Ishikawa (cell line): ENCODE results near the gene GABRA5.

Experiments
- CEBPB ChIP-seq: IDR thresholded peaks from 2 replicates; pipeline ENCODE4 v1.6.1; 2012
- CREB1 ChIP-seq: IDR thresholded peaks from 2 replicates; pipeline ENCODE4 v1.6.1; 2012; ENCODE audit warnings: low read depth
- EGR1 ChIP-seq: IDR thresholded peaks from 2 replicates; pipeline ENCODE4 v1.6.1; 2012
- EP300 ChIP-seq: IDR thresholded peaks from 2 replicates; pipeline ENCODE4 v1.6.1; 2012; ENCODE audit warnings: borderline replicate concordance
- FOXM1 ChIP-seq: IDR thresholded peaks from 2 replicates; pipeline ENCODE4 v1.6.1; 2012; ENCODE audit warnings: low read depth, borderline replicate concordance
- NFIC ChIP-seq: IDR thresholded peaks from 2 replicates; pipeline ENCODE4 v1.6.1; 2012
- RAD21 ChIP-seq: IDR thresholded peaks from 2 replicates; pipeline ENCODE4 v1.6.1; 2012; ENCODE audit warnings: low read depth
- TAF1 ChIP-seq: IDR thresholded peaks from 2 replicates; pipeline ENCODE4 v1.6.1; 2012; ENCODE audit warnings: low read depth, mild to moderate bottlenecking
- TCF12 ChIP-seq: IDR thresholded peaks from 2 replicates; pipeline ENCODE4 v1.6.1; 2012; ENCODE audit warnings: low read depth
- TEAD4 ChIP-seq: IDR thresholded peaks from 2 replicates; pipeline ENCODE4 v1.6.1; 2012
- YY1 ChIP-seq: IDR thresholded peaks from 2 replicates; pipeline ENCODE4 v1.6.1; 2012; ENCODE audit warnings: low read depth
- ZBTB7A ChIP-seq: IDR thresholded peaks from 2 replicates; pipeline ENCODE4 v1.6.1; 2012; ENCODE audit warnings: low read depth
- TF ChIP-seq, protein P1 (sequence below): IDR thresholded peaks from 2 replicates; pipeline ENCODE4 v1.6.1; 2012; ENCODE audit warnings: low read depth, mild to moderate bottlenecking
- TF ChIP-seq, protein P2 (sequence below): IDR thresholded peaks from 2 replicates; pipeline ENCODE4 v1.6.1; 2012
- TF ChIP-seq, protein P3 (sequence below): IDR thresholded peaks from 2 replicates; pipeline ENCODE4 v1.6.1; 2012

The GABRA5 gene

DNA sequence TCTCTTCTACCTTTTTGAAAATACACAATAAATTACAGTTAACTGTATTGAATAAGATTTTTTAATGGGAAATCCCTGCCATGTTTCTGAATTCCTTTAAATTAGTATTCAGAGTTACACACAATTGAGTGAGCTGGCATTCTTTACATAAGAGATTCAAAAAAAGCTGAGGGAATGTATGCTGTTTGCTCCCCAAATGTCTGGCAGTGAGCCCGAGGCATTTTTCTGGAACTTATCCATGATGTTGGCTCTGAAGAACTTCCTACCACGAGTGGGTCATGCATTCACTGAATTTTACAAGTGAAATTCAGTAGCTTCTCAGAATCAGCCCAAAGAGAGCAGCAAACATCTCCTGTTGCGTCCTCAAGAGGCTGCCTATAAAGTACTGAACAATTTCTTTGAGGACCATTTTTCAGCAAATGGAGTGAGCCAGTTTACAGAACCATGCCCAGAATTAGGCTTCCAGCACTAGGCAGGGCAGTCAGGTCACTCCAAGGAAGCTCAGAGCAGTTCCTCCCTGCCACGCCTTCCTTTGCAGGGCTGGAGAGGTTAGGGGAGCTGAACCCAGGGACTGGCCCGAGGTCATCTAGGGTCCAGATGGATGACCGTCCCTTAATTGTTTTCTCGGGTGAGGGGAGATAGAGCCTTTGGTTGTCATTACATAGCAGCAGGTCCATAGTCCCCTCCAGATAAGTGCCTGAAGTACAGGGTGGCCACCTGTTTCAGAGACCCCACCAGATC is 21.2 kb downstream of the GABRA5 start:
- TF ChIP-seq TEAD4 (no peak), YY1 (no peak), TAF1 (no peak), NFIC (no peak), CREB1 (no peak), EP300 (no peak), EGR1 (no peak), TCF12 (no peak), ZBTB7A (no peak), RAD21 (no peak), FOXM1 (no peak), CEBPB (no peak)
- TF ChIP-seq, protein P1, sequence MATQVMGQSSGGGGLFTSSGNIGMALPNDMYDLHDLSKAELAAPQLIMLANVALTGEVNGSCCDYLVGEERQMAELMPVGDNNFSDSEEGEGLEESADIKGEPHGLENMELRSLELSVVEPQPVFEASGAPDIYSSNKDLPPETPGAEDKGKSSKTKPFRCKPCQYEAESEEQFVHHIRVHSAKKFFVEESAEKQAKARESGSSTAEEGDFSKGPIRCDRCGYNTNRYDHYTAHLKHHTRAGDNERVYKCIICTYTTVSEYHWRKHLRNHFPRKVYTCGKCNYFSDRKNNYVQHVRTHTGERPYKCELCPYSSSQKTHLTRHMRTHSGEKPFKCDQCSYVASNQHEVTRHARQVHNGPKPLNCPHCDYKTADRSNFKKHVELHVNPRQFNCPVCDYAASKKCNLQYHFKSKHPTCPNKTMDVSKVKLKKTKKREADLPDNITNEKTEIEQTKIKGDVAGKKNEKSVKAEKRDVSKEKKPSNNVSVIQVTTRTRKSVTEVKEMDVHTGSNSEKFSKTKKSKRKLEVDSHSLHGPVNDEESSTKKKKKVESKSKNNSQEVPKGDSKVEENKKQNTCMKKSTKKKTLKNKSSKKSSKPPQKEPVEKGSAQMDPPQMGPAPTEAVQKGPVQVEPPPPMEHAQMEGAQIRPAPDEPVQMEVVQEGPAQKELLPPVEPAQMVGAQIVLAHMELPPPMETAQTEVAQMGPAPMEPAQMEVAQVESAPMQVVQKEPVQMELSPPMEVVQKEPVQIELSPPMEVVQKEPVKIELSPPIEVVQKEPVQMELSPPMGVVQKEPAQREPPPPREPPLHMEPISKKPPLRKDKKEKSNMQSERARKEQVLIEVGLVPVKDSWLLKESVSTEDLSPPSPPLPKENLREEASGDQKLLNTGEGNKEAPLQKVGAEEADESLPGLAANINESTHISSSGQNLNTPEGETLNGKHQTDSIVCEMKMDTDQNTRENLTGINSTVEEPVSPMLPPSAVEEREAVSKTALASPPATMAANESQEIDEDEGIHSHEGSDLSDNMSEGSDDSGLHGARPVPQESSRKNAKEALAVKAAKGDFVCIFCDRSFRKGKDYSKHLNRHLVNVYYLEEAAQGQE = no peak
- TF ChIP-seq, protein P2, sequence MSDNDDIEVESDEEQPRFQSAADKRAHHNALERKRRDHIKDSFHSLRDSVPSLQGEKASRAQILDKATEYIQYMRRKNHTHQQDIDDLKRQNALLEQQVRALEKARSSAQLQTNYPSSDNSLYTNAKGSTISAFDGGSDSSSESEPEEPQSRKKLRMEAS = no peak
- TF ChIP-seq, protein P3, sequence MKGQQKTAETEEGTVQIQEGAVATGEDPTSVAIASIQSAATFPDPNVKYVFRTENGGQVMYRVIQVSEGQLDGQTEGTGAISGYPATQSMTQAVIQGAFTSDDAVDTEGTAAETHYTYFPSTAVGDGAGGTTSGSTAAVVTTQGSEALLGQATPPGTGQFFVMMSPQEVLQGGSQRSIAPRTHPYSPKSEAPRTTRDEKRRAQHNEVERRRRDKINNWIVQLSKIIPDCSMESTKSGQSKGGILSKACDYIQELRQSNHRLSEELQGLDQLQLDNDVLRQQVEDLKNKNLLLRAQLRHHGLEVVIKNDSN = no peak

DNA sequence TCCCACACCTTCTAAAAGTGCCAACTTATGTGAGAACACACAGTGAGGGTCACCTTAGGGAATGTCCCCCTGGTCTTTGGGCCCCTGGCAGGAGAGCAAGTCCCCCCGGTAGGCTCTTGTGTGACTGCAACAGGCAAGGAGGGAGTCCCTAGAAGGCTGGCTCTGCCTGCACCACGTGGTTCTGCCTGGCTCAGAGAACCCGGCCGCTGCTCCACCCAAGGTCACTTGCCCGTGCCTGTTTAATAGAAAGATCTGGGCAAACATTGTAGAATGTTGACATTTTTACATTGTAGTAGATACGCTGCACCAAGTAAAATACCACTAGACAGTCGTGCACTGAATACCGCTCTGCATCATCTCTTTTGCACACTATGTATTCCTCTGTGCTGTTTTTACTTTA is 21.9 kb downstream of the GABRA5 start:
- no peak for TF ChIP-seq NFIC
- TF ChIP-seq EGR1 = no peak

DNA sequence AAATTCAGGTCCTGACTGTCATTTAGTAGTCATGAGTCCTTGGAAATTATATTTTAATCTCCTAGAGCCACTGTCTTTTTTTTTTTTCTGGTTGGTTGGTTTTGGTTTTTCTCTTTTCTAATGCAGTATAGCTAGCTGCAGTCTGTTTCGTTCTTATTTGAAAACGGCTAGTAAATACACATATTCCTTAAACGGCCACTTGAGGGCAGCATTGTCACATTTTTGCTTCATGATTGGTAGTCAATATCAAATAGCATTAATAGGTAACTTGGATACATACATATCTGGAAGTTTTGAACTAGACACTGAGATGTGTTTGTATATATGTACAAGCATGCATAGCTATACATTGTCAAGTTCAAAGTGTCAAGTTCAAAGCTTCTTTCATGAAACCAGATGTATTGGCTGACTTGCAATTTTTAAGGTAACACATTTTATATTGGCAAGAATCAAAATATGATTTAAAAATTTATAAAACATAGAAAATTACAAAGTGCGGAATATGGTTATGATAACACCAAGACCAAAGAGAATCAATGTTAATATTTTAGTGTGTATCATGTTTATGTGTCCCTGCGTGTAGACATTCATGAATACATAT is 22.5 kb downstream of the GABRA5 start:
- TF ChIP-seq RAD21 = peak; percentile 60
- no peak for TF ChIP-seq TEAD4

DNA sequence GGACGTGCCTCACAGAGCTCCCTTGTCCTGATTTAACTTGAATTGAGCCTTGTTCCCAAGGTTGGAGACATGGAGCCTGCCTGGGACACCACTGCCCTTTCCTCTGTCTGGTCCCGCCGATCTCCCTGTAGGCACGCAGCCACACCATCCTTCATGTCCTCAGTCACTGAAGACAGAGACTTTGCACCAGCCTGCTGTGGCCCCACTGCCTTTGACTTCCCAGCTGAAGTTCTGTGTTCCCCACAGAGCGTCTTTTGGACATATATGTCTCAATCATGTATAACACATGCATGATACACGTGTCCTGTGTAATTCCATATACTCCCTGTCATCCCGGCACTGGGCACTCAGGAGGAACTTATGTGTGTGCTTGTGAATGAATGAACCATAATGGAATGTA is 23.6 kb downstream of the GABRA5 start:
- TF ChIP-seq RAD21 (no peak), TAF1 (no peak), TEAD4 (no peak), NFIC (no peak), TCF12 (no peak)
- TF ChIP-seq, protein P2 = no peak

DNA sequence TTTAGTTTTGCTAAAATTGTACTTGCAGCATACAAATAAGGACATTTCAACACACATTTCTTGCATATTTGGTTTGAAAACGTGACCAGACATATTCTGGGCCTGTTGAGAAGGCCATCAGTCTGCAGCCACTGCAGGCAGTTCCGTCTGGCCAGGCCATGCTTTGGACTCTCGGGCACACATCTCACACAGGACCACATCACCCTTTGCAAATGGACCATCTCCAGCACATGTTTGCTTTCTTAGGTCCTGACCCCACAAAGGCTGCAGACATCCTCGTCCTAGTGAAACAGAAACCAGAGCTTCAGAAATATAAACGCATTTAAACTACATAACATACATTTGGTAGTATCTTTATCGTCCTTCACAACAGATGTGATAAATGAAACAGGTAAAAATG is 24.1 kb downstream of the GABRA5 start:
- TF ChIP-seq ZBTB7A = no peak
- no peak for TF ChIP-seq TAF1
- TF ChIP-seq, protein P1 = no peak
- no peak for TF ChIP-seq YY1
- TF ChIP-seq FOXM1 = no peak
- TF ChIP-seq, protein P2 = no peak
- TF ChIP-seq EGR1 = no peak
- TF ChIP-seq TEAD4 = no peak
- TF ChIP-seq TCF12 = no peak
- no peak for TF ChIP-seq RAD21
- TF ChIP-seq NFIC = no peak
- no peak for TF ChIP-seq CEBPB

DNA sequence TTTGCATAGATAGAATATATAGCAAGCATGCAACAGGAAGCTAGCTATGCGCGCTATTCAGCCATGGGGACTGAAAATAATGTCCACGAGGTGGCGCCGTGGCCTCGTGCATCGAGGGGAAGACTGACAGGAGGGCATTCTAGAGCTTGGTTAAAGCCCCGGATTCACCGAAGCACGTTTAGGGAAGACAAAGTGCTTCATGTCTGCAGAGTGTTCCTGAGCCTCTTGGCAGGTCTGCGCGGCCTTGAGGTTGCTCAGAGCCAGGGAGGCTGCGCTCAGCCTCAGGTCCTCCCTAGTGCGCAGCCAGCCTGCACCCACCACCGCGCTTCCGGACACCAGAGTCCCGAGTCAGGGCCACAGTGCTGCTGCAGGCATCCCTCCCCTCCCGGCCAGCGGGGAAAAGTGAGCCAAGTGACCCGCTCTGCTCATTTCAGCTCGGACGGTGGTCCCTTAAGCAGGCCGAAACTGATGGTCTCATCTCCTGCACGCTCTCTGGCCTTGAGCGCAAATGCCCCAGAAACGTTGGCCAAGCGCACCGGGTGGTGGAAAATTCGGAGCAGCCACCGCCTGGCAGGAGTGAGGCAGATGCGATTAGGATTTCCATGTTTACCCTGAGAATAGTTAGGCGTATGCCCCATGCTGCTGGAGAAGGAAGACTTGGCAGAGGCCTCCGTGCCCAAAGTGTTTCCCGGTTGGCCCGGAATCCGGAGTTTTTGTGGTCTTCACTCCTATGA is 24.8 kb downstream of the GABRA5 start:
- TF ChIP-seq RAD21 = peak; percentile 71
- no peak for TF ChIP-seq CREB1
